ENCODE measurements around the gene VWCE.

DNA sequence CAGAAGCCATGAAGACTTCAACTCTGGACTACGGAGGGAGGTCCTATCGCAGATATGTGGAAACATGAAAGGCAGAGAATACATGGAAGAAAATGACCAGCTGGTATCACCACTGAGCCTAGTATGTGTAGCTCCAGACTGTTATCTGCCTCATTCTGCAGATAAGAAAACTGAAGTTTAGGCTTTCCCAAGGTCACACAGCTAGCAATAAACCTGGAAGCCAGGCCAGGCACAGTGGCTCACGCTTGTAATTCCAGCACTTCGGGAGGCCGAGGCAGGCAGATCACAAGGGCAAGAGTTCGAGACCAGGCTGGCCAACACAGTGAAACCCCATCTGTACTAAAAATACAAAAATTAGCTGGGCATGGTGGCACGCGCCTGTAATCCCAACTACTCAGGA, 15.6 kb upstream of the VWCE start:
- TF ChIP-seq POLR2A (IDR thresholded peaks at IDR 0.05; ENCODE audit: low read depth) (no peak), EP300 (IDR thresholded peaks at IDR 0.05) (no peak)

Measured in esophagus muscularis mucosa (tissue), 2 donors.